Measurements from ENCODE around the gene MPND.

The MPND gene

GRCh38 chr19:4343370-4344307, at the start of gene MPND:
Gene MPND (plus strand): TSS chr19:4343562. CDS start chr19:4343594, 32 bp downstream.
- DNase-seq, result peak; percentile 95

GRCh38 chr19:4294389-4294788, 49.0 kb upstream of the MPND start:
- no peak for DNase-seq

GRCh38 chr19:4295972-4296771, 47.2 kb upstream of the MPND start:
- DNase-seq, result no peak

- no peak for DNase-seq
Measured at GRCh38 chr19:4297901-4298809, 45.2 kb upstream of the MPND start.

GRCh38 chr19:4298810-4299550, 44.4 kb upstream of the MPND start:
- DNase-seq, result no peak

GRCh38 chr19:4300589-4300988, 42.8 kb upstream of the MPND start:
- no peak for DNase-seq

- DNase-seq, result no peak
Measured at GRCh38 chr19:4301590-4302242, 41.6 kb upstream of the MPND start.

GRCh38 chr19:4302243-4302640, 41.1 kb upstream of the MPND start, which contains the start of gene TMIGD2:
Gene TMIGD2 (minus strand): TSS chr19:4302389. CDS start chr19:4302385, 4 bp downstream.
- DNase-seq, result no peak

GRCh38 chr19:4303819-4304537, 39.4 kb upstream of the MPND start:
- DNase-seq, result no peak

GRCh38 chr19:4304538-4305256, 38.7 kb upstream of the MPND start, which contains the start of gene FSD1:
Gene FSD1 (plus strand): TSS chr19:4304598. CDS start chr19:4304747, 149 bp downstream.
- peak; percentile 72 for DNase-seq

- DNase-seq, result no peak
Measured at GRCh38 chr19:4305257-4305612, 38.1 kb upstream of the MPND start.

GRCh38 chr19:4305659-4306058, 37.7 kb upstream of the MPND start:
- no peak for DNase-seq

GRCh38 chr19:4310247-4311121, 32.9 kb upstream of the MPND start:
- no peak for DNase-seq

- DNase-seq, result no peak
Measured at GRCh38 chr19:4313847-4314490, 29.4 kb upstream of the MPND start.

GRCh38 chr19:4316956-4317355, 26.4 kb upstream of the MPND start:
- DNase-seq, result no peak

GRCh38 chr19:4318460-4318859, 24.9 kb upstream of the MPND start:
- DNase-seq, result no peak

- no peak for DNase-seq
Measured at GRCh38 chr19:4319067-4319718, 24.2 kb upstream of the MPND start.

GRCh38 chr19:4320419-4320818, 22.9 kb upstream of the MPND start:
- DNase-seq, result no peak

Data from stimulated activated CD4-positive, alpha-beta T cell treated with anti-CD3 and anti-CD28 coated beads, Interleukin-12 subunit alpha, Interleukin-12 subunit beta, amount 100 ng/mL, for 4 hours (primary cell).